Stimulated activated naive CD8-positive, alpha-beta T cell treated with anti-CD3 and anti-CD28 coated beads, Interleukin-15, amount 100 ng/mL, for 72 hours (primary cell): ENCODE data around the gene TMEM100.

Experiments
- ATAC-seq: fragments of 150-1000 bp; cut with Tn5 transposase; 2 replicates; pipeline ENCODE4 v1.10.0; 2021; ENCODE audit warnings: mild to moderate bottlenecking, moderate library complexity
- DNase-seq, 2 donors: peaks; one replicate each; pipeline ENCODE4 v3.0.0; 2021 to 2022
- H3K27ac Mint-ChIP-seq, 2 donors: one replicate each; pipeline ENCODE4 v1.8.0; 2022; ENCODE audit warnings: mild to moderate bottlenecking in 2 of 2, mixed read lengths in 2 of 2, moderate library complexity in 2 of 2
- H3K27me3 Mint-ChIP-seq: one replicate; pipeline ENCODE4 v1.8.0; 2022; ENCODE audit warnings: mixed read lengths
- H3K4me1 Mint-ChIP-seq: one replicate; pipeline ENCODE4 v1.8.0; 2022; ENCODE audit warnings: mild to moderate bottlenecking, mixed read lengths
- H3K4me3 Mint-ChIP-seq, 2 donors: one replicate each; pipeline ENCODE4 v1.8.0; 2022; ENCODE audit warnings: mild to moderate bottlenecking in 2 of 2, mixed read lengths in 2 of 2, moderate library complexity in 1 of 2
- H3K9me3 Mint-ChIP-seq, 2 donors: one replicate each; pipeline ENCODE4 v1.8.0; 2022; ENCODE audit warnings: mixed read lengths in 2 of 2

Gene TMEM100

DNA sequence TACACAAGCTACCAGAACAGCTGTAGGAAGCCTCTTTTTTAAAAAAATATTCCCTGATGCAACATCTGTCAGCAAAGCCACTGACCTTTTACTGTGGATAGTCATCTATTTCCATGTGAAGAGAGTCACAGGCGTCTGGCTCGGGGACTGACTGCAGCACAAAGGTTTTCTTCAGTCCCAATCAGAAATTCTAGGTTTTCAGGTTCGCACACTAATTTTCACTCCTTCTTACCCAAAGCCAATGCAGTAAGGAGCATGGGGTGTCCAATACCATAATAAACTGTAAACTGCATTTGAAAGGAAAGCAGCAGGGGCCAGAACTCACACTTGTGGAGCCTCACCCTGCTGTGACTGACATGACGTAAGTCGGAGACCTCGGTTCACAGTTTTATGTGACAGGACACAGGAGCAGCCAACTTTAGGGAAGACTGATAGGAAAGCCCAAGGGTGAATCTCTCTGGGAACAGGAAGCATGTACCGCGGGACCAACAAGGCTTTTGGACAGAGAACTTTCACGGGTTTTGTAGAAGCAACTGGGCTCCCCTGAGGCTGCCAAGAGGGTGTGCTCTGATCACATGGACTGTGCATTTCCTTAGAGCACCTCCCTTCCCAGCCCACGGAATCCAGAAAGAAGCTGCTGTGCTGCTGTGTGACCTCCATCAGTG lies 9.1 kb upstream of the TMEM100 start:
- peak overlapping the region in 1 of 2 donors; percentile 5 for H3K4me3 Mint-ChIP-seq
- DNase-seq (no peak), ATAC-seq (no peak)
- H3K4me1 Mint-ChIP-seq, result peaks cover 42% of the 10 kb centered on the region
- H3K27me3 Mint-ChIP-seq, result peaks cover 29% of the 10 kb centered on the region
- no peaks in the 10 kb centered on the region for H3K9me3 Mint-ChIP-seq
- no peak overlapping the region for H3K27ac Mint-ChIP-seq

DNA sequence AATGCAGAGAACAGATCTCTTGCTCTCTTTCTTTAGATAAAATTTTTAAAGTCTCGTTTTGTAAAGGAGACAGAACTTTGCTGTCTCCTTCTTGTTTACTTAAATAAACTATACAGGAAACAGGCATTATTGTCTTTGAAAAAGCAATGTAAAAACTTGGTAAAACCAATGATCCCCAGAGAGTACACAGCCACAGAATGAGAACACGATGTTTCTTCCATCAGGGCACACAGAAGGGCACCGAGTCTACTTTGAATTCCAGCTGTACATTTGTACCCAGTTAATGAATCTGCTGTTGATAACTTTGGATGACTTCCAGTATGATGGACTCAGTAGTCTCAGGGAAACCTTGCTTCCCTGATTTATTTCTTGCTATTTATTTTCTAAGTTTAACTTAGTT lies 8.1 kb upstream of the TMEM100 start:
- DNase-seq (no peak), ATAC-seq (no peak)
- Mint-ChIP-seq H3K9me3 (no peaks in the 10 kb centered on the region), H3K4me1 (peaks cover 40% of the 10 kb centered on the region), H3K27ac (no peak overlapping the region), H3K27me3 (peaks cover 37% of the 10 kb centered on the region), H3K4me3 (no peak overlapping the region)

DNA sequence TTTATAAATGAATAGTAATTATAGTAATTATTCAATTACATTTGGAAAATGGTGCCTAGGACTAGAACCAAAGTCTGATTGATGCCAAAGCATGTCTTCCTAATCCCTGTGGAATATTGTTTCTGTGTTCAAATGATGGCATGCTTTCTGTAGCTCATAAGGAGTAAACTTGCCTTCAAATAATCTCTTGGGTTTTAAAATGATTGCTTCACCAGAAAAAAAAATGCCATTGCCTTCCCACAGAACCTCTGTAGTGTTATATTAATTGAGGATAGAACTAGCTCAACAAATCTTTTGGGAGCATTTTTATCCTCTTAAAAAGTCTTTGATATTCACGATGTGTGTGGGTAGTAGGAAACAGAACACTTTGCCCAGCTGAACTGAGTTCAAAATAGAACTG lies 7.7 kb upstream of the TMEM100 start:
- peaks cover 42% of the 10 kb centered on the region for H3K27me3 Mint-ChIP-seq
- ATAC-seq, result no peak
- no peak overlapping the region for H3K4me3 Mint-ChIP-seq
- no peak overlapping the region for H3K27ac Mint-ChIP-seq
- no peaks in the 10 kb centered on the region for H3K9me3 Mint-ChIP-seq
- H3K4me1 Mint-ChIP-seq, result peaks cover 36% of the 10 kb centered on the region
- no peak for DNase-seq

DNA sequence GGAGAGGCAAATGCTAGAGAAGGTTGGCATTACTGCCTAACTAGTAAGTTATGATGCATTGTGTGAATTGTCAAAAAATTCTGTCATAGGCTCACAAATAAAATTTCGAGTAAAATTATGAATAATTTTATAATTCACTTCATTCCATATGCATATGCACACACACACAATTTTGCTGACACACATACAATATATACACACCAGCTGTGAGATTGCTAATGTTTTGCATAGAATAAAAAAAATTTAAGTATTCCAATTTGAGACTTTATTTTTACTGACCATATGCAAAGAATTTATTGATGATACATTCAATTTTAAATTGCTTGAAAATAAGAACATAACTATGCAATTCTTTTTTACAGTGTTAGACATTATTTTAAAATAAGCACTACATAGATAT lies 6.8 kb upstream of the TMEM100 start:
- ATAC-seq, result no peak
- H3K4me3 Mint-ChIP-seq, result no peak overlapping the region
- no peak for DNase-seq
- no peaks in the 10 kb centered on the region for H3K9me3 Mint-ChIP-seq
- peaks cover 27% of the 10 kb centered on the region for H3K4me1 Mint-ChIP-seq
- H3K27ac Mint-ChIP-seq, result no peak overlapping the region
- peaks cover 49% of the 10 kb centered on the region for H3K27me3 Mint-ChIP-seq

DNA sequence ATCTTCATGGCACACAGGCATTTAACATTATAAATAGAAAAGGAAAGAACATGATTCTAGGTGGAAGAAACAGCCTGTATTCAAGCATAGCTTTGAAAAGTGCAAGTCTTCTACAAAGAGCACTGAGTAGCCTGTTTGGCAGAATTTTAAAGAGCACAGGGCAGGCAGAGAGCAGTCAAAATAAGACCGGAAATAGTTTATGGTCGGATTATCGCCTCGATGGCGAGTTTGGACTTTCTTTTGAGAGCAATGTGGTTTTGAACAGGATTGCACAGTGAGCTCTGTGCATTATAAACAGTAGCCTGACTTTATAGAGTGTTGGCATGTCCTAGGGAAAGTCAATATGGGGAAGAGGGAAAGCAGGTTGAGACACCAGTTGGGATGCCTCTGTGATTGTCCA lies 6.2 kb upstream of the TMEM100 start:
- no peaks in the 10 kb centered on the region for H3K9me3 Mint-ChIP-seq
- H3K27me3 Mint-ChIP-seq, result peaks cover 54% of the 10 kb centered on the region
- DNase-seq, result no peak

DNA sequence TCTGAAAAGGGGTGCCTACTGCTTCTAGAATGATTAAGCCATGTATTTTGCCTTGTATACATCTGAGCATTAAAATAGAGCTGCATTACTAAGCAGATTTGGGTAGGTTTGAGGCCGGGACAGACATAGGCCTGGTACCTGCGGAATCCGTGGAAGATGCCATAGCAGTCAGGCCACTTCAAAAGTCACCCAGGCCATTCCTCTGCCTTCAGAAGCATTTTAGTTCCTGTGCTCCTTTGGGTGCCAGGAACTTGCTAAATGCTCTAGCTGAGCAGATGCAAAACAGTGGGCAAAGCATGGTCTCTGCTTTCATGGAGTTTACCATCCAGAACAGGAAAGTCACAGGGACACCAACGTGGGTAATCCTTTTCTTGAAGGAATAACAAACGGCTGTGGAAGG lies 5.7 kb upstream of the TMEM100 start:
- no peak overlapping the region for H3K27ac Mint-ChIP-seq
- peaks cover 59% of the 10 kb centered on the region for H3K27me3 Mint-ChIP-seq
- no peak overlapping the region for H3K4me3 Mint-ChIP-seq
- ATAC-seq (no peak), DNase-seq (no peak)
- peaks cover 16% of the 10 kb centered on the region for H3K4me1 Mint-ChIP-seq
- H3K9me3 Mint-ChIP-seq, result no peaks in the 10 kb centered on the region

More for the DNA sequence above, 6.2 kb upstream of the TMEM100 start:
- peaks cover 20% of the 10 kb centered on the region for H3K4me1 Mint-ChIP-seq
- H3K27ac Mint-ChIP-seq, result no peak overlapping the region
- no peak overlapping the region for H3K4me3 Mint-ChIP-seq
- ATAC-seq, result no peak

DNA sequence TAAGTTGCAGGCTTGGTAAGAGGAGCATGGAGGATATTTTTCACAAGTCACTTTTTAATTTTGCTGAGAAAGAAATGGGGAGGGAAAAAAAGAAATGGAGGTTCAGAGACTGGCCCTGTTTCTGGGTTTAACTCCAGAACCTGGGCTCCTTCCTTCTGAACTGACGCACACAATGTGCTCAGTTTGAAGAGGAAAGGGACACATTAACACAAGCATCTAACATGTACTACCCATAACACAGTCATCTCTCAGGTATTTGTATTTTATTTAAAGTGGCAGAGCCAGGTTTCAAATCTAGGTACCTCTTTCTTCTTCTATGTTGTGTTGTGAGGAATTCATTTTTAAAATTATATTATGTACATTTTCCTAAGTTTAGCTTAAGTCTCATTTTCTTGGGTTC lies 5.3 kb upstream of the TMEM100 start:
- Mint-ChIP-seq H3K27me3 (peaks cover 60% of the 10 kb centered on the region), H3K4me1 (peaks cover 11% of the 10 kb centered on the region), H3K27ac (no peak overlapping the region), H3K4me3 (no peak overlapping the region), H3K9me3 (no peaks in the 10 kb centered on the region)
- no peak for DNase-seq
- ATAC-seq, result no peak

DNA sequence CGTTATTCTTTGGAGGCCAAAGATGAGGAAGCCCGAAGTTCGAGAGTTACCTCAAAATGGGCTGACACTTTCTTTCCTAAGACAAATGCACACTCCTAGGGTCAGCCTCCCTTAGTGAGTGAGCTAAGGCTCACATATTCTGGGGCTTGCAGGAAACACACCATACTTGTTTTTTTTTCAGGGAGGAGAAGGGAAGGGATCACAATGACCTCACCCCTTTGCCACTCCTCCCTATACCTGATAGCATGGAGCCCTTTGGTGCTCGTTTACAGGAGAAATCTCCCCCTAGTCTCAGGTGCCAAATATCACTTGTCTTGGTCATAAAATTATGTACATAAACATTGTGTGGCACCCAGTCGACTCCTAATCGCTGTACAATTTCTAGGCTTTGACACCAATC lies 4.6 kb upstream of the TMEM100 start:
- no peak overlapping the region for H3K4me3 Mint-ChIP-seq
- ATAC-seq (no peak), DNase-seq (no peak)
- H3K27ac Mint-ChIP-seq, result no peak overlapping the region
- H3K27me3 Mint-ChIP-seq, result peaks cover 60% of the 10 kb centered on the region
- H3K4me1 Mint-ChIP-seq, result peaks cover 6% of the 10 kb centered on the region
- H3K9me3 Mint-ChIP-seq, result no peaks in the 10 kb centered on the region

DNA sequence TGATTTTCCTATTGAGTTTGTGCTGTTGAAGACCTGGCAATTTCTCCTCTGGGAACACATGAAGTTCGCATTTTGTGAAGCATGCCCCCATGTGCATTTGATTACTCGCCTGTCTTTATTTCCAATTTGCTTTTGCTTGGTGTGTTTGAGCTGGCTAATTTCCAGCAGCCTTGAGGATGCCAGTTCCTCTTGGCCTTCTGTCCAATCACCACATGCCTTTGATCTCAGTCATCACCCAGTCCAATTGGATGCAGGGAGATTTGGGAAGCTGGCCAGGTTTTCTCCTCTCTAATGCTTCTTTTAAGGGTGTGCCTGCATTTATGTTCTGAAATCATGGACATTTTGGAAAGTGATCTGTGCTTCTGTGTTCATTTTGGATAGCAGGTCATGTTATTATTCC lies 3.8 kb upstream of the TMEM100 start:
- DNase-seq, result no peak
- H3K27ac Mint-ChIP-seq, result no peak overlapping the region
- H3K4me3 Mint-ChIP-seq, result no peak overlapping the region
- no peak for ATAC-seq
- H3K27me3 Mint-ChIP-seq, result peaks cover 59% of the 10 kb centered on the region
- no peaks in the 10 kb centered on the region for H3K9me3 Mint-ChIP-seq
- no peaks in the 10 kb centered on the region for H3K4me1 Mint-ChIP-seq

DNA sequence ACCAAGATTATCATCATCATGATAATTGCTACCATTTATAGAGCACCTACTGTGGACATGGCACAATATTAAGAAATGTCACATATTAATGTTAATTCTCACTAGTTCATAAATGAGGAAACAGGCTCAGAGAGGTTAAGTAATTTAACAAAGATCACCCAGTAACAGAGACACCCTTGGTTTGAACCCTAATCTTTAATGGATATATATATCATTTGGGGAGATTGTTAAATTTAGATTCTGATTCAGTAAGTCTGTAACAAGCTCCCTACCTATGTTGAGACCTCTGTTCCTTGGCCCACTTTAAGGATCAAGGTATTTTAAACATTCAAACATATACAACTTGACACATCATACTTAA lies 804 bp upstream of the TMEM100 start:
- H3K4me3 Mint-ChIP-seq, result no peak overlapping the region
- H3K27ac Mint-ChIP-seq, result no peak overlapping the region
- DNase-seq, result no peak
- no peaks in the 10 kb centered on the region for H3K9me3 Mint-ChIP-seq
- no peaks in the 10 kb centered on the region for H3K4me1 Mint-ChIP-seq
- H3K27me3 Mint-ChIP-seq, result peaks cover 70% of the 10 kb centered on the region
- ATAC-seq, result no peak

DNA sequence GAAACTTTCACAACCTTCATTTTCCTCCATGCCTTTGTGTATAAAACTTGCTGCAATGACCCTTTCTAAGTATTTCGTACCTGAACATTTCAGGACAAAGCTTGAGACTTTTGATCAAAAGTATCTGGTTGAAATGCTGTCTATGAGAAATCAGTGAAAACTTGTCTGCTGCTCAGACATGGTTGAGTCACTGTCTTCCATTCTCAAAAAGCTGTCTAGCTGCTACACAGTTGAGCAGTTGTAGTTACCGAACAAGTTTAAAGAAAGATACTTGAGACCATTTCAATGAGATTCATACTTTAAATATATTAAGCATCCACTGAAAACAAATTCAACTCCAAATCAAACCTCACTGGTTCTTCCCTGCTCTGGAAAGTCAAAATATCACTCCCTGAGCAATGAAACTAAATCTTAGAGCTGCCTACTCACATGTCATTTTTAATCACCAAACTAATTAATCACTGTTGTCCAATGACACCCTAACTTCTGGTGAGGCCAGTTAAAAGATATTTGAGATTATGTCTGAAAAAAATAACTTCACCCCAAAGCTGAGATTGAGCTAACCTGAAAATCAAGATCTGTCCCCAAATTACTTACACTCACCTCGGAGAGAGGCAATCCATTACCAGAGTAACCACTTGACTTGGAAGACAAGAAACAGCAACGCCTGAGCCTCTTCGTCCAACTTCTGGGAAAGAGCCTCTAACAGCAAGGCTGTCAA lies 488 bp downstream of the TMEM100 start:
- no peak overlapping the region for H3K27ac Mint-ChIP-seq
- DNase-seq (no peak), ATAC-seq (no peak)
- H3K27me3 Mint-ChIP-seq, result peaks cover 64% of the 10 kb centered on the region
- no peaks in the 10 kb centered on the region for H3K9me3 Mint-ChIP-seq
- no peak overlapping the region for H3K4me3 Mint-ChIP-seq
- no peaks in the 10 kb centered on the region for H3K4me1 Mint-ChIP-seq

DNA sequence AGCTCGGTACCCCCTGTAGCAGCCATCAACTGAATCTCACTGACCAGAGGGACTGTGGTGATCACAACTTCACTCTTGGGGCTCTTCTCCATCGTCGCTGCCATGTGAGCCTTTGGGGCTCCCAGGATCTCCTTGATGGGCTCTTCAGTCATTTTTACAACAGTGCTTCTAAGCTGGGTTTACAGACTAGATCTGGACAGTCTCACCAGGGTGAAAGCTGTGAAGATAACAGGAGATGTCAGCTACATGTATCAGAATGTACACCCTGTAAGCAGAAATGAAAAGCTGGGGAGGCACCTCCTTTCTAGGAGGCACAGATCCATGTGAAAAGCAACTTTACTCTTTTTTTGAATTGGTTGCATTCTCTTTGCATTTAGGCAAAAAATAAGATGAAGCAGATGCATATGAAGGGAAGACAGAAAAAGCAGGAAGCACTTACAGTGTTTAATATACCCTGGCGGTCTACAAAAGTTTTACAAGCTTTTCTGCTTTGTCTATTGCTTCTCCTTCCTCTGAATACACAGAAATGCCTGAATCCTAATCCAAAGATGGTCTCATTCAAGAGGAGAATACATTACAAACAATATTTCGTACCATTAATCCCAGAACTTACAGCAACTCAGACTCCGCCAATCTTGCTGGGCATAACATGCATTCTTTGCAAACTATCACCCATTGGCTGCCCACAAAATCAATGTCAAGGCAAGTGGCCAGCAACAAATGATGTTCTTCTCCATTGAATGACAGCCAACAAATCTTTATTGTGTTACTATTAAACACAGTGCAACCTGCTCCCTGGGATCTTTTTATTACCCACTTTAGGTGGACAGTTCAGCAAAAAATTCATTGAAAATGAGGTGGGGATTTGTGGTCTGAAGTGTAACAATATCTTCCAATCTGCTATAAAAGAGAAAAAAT lies 1.5 kb downstream of the TMEM100 start:
- no peaks in the 10 kb centered on the region for H3K9me3 Mint-ChIP-seq
- no peak for DNase-seq
- ATAC-seq, result no peak
- H3K4me3 Mint-ChIP-seq, result no peak overlapping the region
- H3K27me3 Mint-ChIP-seq, result peaks cover 55% of the 10 kb centered on the region
- no peaks in the 10 kb centered on the region for H3K4me1 Mint-ChIP-seq
- no peak overlapping the region for H3K27ac Mint-ChIP-seq

DNA sequence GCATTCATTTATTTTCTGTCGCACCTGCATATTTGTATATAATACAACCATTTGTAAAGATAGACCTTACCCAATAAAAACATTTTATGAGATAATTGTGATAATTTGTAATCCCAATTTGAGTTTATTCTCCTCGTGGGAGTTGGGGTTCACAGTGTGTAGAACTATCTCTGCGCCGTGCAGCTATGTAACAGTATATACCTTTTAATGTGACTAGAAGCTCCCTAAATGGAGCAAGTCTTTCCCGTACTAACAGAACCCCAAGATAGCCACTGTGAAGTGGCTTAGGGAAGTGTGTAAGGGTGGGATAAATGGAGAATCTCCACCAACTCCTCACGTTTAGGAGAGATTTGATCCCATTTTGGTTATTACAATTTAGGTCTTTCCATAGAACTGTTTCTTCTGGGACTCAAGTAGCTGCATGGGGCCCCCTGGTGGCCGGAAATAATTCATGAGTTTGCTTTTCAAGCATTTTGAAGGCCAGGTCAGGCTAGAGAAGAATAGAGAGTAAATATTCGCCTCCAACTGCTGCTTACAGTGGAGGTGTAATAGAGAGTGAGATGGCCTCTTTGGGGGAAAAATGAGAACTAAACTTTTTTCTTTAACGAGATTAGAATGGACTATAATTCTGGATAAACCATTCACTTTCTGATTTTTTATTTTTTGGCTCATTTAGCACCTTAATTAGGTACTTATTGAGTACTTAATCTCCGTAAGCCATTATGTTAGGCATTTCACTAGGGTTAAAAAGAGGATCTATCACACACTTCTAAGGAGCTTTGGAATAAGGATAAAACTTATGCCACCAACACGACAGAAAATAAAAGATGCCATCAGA lies 4.5 kb downstream of the TMEM100 start:
- no peak overlapping the region for H3K27ac Mint-ChIP-seq

DNA sequence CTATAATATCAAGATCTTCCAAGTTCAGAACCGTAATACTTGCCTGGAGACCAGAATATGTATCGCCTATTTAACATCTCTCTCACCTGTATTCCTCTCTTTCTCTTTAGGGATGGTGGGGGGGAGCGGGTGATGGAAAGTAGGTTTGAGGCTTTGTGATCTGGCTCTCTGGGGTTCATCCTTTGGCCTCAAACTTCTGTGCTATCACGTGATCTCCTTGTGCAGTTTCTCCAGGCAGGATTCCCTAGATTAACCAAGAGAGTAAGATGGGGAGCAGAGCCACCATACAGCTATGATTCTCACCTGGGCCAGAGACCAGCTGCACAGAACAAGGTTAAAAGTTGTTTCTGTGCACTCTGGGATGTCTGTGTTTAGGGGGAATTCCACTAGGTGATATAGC lies 5.2 kb downstream of the TMEM100 start:
- Mint-ChIP-seq H3K9me3 (no peaks in the 10 kb centered on the region), H3K27ac (no peak overlapping the region), H3K27me3 (peaks cover 21% of the 10 kb centered on the region), H3K4me1 (no peaks in the 10 kb centered on the region), H3K4me3 (no peak overlapping the region)
- no peak for DNase-seq
- ATAC-seq, result no peak

More for the DNA sequence above, 4.5 kb downstream of the TMEM100 start:
- DNase-seq, result peak; percentile 42 to 48
- no peaks in the 10 kb centered on the region for H3K9me3 Mint-ChIP-seq
- no peaks in the 10 kb centered on the region for H3K4me1 Mint-ChIP-seq
- no peak for ATAC-seq
- peaks cover 28% of the 10 kb centered on the region for H3K27me3 Mint-ChIP-seq
- no peak overlapping the region for H3K4me3 Mint-ChIP-seq

DNA sequence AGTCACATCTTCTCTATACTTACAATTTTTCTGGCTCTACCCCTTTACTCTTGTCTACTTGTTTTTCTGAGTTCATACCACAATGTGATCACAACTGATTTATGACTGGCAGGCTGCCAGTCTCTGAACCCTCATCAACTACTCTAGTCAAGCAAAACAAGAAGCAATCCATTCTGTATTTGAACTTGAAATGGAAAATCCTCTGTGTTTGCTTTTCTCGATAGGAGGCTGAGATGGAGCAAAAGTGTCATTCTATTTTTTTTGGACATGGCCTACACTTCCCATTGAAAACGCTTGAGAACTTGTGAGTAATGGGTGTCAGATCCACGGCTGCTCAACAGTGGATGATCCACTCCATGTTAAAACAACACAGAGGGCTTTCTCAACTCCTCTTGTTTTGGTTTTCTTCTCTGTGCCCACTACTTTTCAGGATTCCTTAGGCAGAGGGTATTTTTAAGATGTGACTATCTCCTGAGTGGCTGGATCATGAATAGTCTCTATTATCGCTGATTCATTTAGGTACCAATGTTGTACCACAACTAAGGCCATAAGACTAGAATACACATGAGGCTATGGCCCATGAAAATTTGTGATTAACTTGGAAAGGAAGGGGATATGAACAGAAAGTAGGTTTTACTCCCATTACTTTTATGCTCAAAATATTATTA lies 11.7 kb downstream of the TMEM100 start:
- Mint-ChIP-seq H3K27me3 (peaks cover 26% of the 10 kb centered on the region), H3K27ac (no peak overlapping the region), H3K4me1 (no peaks in the 10 kb centered on the region), H3K4me3 (no peak overlapping the region), H3K9me3 (no peaks in the 10 kb centered on the region)
- ATAC-seq (no peak), DNase-seq (no peak)
